Measurements from ENCODE around the gene TARS1. TPM values are rescaled to one million over a fixed set of nuclear protein-coding genes. Genes with fewer than 3 reads are reported as not detected.

TARS1 gene
- total RNA-seq, 6 experiments from 2014 or later: 163 to 199 (median 179) TPM

GRCh38 chr5:33468775-33469435 lies 28.1 kb downstream of the TARS1 start:
- Mint-ChIP-seq H3K4me3 (no peak overlapping the region), H3K27me3 (ENCODE audit: insufficient read depth) (no peaks in the 10 kb centered on the region), H3K4me1 (ENCODE audit: low read depth) (peaks cover 9% of the 10 kb centered on the region), H3K9me3 (no peaks in the 10 kb centered on the region), H3K27ac (peak overlapping the region; percentile 32; the same call in 1 of the 2 replicates), H3K36me3 (ENCODE audit: low read depth) (peaks cover 22% of the 10 kb centered on the region)
- DNase-seq: no peak
- TF ChIP-seq, protein P1, sequence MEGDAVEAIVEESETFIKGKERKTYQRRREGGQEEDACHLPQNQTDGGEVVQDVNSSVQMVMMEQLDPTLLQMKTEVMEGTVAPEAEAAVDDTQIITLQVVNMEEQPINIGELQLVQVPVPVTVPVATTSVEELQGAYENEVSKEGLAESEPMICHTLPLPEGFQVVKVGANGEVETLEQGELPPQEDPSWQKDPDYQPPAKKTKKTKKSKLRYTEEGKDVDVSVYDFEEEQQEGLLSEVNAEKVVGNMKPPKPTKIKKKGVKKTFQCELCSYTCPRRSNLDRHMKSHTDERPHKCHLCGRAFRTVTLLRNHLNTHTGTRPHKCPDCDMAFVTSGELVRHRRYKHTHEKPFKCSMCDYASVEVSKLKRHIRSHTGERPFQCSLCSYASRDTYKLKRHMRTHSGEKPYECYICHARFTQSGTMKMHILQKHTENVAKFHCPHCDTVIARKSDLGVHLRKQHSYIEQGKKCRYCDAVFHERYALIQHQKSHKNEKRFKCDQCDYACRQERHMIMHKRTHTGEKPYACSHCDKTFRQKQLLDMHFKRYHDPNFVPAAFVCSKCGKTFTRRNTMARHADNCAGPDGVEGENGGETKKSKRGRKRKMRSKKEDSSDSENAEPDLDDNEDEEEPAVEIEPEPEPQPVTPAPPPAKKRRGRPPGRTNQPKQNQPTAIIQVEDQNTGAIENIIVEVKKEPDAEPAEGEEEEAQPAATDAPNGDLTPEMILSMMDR (IDR thresholded peaks at IDR 0.05): no peak

DNA sequence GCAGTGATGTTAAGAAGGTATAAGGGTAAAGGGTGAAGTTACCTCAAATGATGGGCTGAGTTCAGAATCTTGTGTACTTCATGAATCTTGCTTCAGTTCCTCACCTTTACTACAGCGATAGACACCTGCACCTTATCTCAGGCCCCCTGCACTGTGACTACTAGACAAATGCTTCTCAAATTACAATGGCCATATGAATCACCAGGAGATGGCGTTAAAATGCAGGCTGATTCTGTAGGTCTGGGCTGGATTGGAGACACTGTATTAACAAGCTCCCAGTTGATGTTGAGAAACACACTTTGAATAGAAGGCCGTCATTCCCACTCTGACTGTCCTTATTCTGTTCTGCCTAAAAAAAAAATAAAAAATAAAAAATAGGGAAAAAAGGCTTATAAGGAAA lies 29.8 kb downstream of the TARS1 start:
- H3K36me3 Mint-ChIP-seq (ENCODE audit: low read depth): peaks cover 38% of the 10 kb centered on the region

DNA sequence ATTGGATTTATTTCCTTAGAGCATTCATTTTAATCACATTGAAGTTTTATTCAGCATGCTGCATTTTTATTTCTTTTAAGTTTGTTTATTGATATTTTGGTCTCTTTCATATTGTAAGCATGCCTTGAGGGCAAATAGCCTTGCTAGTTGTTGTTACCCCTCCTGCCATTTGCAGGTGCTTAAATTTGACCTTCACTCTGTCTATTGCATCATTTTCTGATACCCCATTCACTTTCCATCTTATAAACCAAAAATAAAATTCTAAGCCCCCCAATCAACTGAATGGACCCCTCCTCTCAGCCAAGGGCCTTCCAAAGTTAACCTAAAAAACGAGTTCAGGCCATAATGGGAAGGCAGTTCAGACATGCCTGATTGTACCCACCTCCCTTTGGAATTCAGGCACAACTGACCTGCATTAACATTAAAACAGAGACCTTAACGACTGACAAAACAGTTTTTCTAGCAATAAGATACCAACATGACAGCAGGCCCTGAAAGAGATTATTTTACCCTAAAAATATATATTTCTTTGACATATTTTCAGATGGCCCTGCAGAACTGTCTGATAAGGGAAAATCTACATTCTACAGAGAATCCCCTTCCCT lies 32.1 kb downstream of the TARS1 start:
- Mint-ChIP-seq H3K27ac (no peak overlapping the region), H3K27me3 (ENCODE audit: insufficient read depth) (peaks cover 3% of the 10 kb centered on the region; the same call in 1 of the 2 replicates), H3K4me1 (ENCODE audit: low read depth) (peaks cover 9% of the 10 kb centered on the region), H3K9me3 (no peaks in the 10 kb centered on the region), H3K4me3 (no peak overlapping the region), H3K36me3 (ENCODE audit: low read depth) (peaks cover 47% of the 10 kb centered on the region)
- DNase-seq: no peak
- TF ChIP-seq, protein P1 (IDR thresholded peaks at IDR 0.05): no peak

More for the DNA sequence above, 29.8 kb downstream of the TARS1 start:
- Mint-ChIP-seq H3K4me1 (ENCODE audit: low read depth) (peaks cover 9% of the 10 kb centered on the region), H3K27ac (no peak overlapping the region; the same call in 1 of the 2 replicates), H3K9me3 (no peaks in the 10 kb centered on the region), H3K4me3 (no peak overlapping the region), H3K27me3 (ENCODE audit: insufficient read depth) (peaks cover 3% of the 10 kb centered on the region; the same call in 1 of the 2 replicates)
- DNase-seq: peak; percentile 61
- TF ChIP-seq, protein P1 (IDR thresholded peaks at IDR 0.05): peak; percentile 76

DNA sequence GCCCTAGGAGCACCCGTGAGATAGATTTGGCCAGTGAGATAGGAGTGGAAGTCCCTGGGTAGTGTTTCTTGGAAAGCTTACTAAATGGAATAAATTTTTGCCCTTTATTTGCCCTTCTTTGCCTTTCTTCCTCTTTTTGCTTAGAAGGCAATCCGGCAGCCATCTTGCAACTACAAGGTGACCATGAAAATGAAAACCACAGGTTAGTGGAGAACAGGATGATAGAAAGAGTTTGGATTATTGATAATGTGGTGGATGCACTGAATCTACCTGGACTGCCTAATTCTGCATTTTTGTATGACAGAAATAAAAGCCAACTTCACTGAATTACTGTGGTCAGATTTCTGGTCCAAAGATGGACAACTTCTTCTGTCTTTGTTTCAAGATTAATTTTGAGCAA lies 33.2 kb downstream of the TARS1 start:
- no peak overlapping the region for H3K4me3 Mint-ChIP-seq
- TF ChIP-seq, protein P1 (IDR thresholded peaks at IDR 0.05): no peak
- H3K9me3 Mint-ChIP-seq: no peaks in the 10 kb centered on the region
- H3K27me3 Mint-ChIP-seq (ENCODE audit: insufficient read depth): peaks cover 3% of the 10 kb centered on the region; the same call in 1 of the 2 replicates
- peaks cover 9% of the 10 kb centered on the region for H3K4me1 Mint-ChIP-seq (ENCODE audit: low read depth)
- H3K36me3 Mint-ChIP-seq (ENCODE audit: low read depth): peaks cover 47% of the 10 kb centered on the region
- H3K27ac Mint-ChIP-seq: no peak overlapping the region
- no peak for DNase-seq

GRCh38 chr5:33474931-33475499 lies 34.2 kb downstream of the TARS1 start:
- H3K9me3 Mint-ChIP-seq: no peaks in the 10 kb centered on the region
- H3K4me3 Mint-ChIP-seq: no peak overlapping the region
- peaks cover 3% of the 10 kb centered on the region; the same call in 1 of the 2 replicates for H3K27me3 Mint-ChIP-seq (ENCODE audit: insufficient read depth)
- H3K4me1 Mint-ChIP-seq (ENCODE audit: low read depth): peaks cover 9% of the 10 kb centered on the region
- no peak overlapping the region for H3K27ac Mint-ChIP-seq
- H3K36me3 Mint-ChIP-seq (ENCODE audit: low read depth): peaks cover 47% of the 10 kb centered on the region
- TF ChIP-seq, protein P1 (IDR thresholded peaks at IDR 0.05): no peak
- no peak for DNase-seq

Measured in HFFc6 (cell line).